Fibroblast of the aortic adventitia (primary cell): ENCODE data around the gene DNMT1. TPM values are rescaled to one million over a fixed set of nuclear protein-coding genes. Genes with fewer than 3 reads are reported as not detected.

Source experiments
- DNase-seq: peaks from one replicate; pipeline ENCODE4 v3.0.0-alpha.2; 2010; ENCODE audit warnings: low read depth
- H3K4me3 ChIP-seq: 2 replicates; pipeline ENCODE4 v1.5.1; 2011; ENCODE audit warnings: low read depth, mild to moderate bottlenecking, control low read depth, low read length, moderate library complexity
- CTCF ChIP-seq: IDR thresholded peaks from 2 replicates; pipeline ENCODE4 v1.5.1; 2011; ENCODE audit warnings: mild to moderate bottlenecking, low read length, control low read depth, inconsistent platforms; ENCODE audit not compliant: insufficient read depth
- total RNA-seq: library from RNA; depleted of rRNA; stranded (reverse); fragments of >200 nt; gene quantifications from 2 replicates; pipeline ENCODE4 v1.2.3, GENCODE V29; 2012; ENCODE audit warnings: low replicate concordance

The DNMT1 gene
- total RNA-seq, 1 donor = 116 TPM

GRCh38 chr19:10112037-10112761, 82.6 kb downstream of the DNMT1 start:
- DNase-seq = no peak
- no peak for TF ChIP-seq CTCF
- no peak overlapping the region for H3K4me3 ChIP-seq

GRCh38 chr19:10111405-10111811, 83.3 kb downstream of the DNMT1 start, which contains the start of gene P2RY11:
P2RY11 (plus strand) TSS chr19:10111693; CDS start chr19:10111722, 29 bp downstream.
- no peak for DNase-seq
- no peak for TF ChIP-seq CTCF
- no peak within 1 kb of the TSS for H3K4me3 ChIP-seq

GRCh38 chr19:10110972-10111317, 83.8 kb downstream of the DNMT1 start:
- no peak overlapping the region for H3K4me3 ChIP-seq
- no peak for DNase-seq
- no peak for TF ChIP-seq CTCF

- TF ChIP-seq CTCF = no peak
Measured at GRCh38 chr19:10110076-10110971, 84.4 kb downstream of the DNMT1 start.

GRCh38 chr19:10109528-10109927, 85.2 kb downstream of the DNMT1 start:
- DNase-seq = no peak
- TF ChIP-seq CTCF = no peak
- no peak overlapping the region for H3K4me3 ChIP-seq

More at GRCh38 chr19:10110076-10110971, 84.4 kb downstream of the DNMT1 start:
- DNase-seq = no peak
- H3K4me3 ChIP-seq = no peak overlapping the region

GRCh38 chr19:10107817-10108367, 86.9 kb downstream of the DNMT1 start:
- H3K4me3 ChIP-seq = no peak overlapping the region
- TF ChIP-seq CTCF = no peak
- no peak for DNase-seq
